KMS-11 (cell line): ENCODE results near the gene THG1L.

Source experiments
- H2AFZ ChIP-seq: fragments of 200-600 bp; sonication (generic); 2 replicates; pipeline ENCODE4 v1.6.1; 2016; ENCODE audit warnings: antibody characterized with exemption, mixed run types, low read depth
- H3K27ac ChIP-seq: fragments of 200-600 bp; sonication (generic); 2 replicates; pipeline ENCODE4 v1.6.1; 2016; ENCODE audit warnings: mild to moderate bottlenecking, mixed run types
- H3K27me3 ChIP-seq: fragments of 200-600 bp; sonication (generic); 2 replicates; pipeline ENCODE4 v1.6.1; 2017; ENCODE audit warnings: mild to moderate bottlenecking, low read depth, mixed run types, moderate library complexity; ENCODE audit not compliant: insufficient read depth
- H3K36me3 ChIP-seq: fragments of 200-600 bp; sonication (generic); 2 replicates; pipeline ENCODE4 v1.6.1; 2017; ENCODE audit warnings: mild to moderate bottlenecking, mixed run types; ENCODE audit not compliant: insufficient read depth
- H3K4me1 ChIP-seq: fragments of 200-600 bp; sonication (generic); 2 replicates; pipeline ENCODE4 v1.6.1; 2016; ENCODE audit warnings: mild to moderate bottlenecking, low read depth, mixed run types; ENCODE audit not compliant: poor library complexity, severe bottlenecking
- H3K4me2 ChIP-seq: fragments of 200-600 bp; sonication (generic); 2 replicates; pipeline ENCODE4 v1.7.0; 2016; ENCODE audit warnings: mild to moderate bottlenecking, mixed run types
- H3K4me3 ChIP-seq: fragments of 200-600 bp; sonication (generic); IDR thresholded peaks from 2 replicates; pipeline ENCODE4 v1.6.1; 2017; ENCODE audit warnings: low read depth, low read length, mixed read lengths; ENCODE audit not compliant: insufficient read depth
- H3K79me2 ChIP-seq: fragments of 200-600 bp; sonication (generic); 2 replicates; pipeline ENCODE4 v1.6.1; 2016; ENCODE audit warnings: low read depth, mixed run types; ENCODE audit not compliant: insufficient read depth
- H3K9ac ChIP-seq: fragments of 200-600 bp; sonication (generic); 2 replicates; pipeline ENCODE4 v1.6.1; 2016; ENCODE audit warnings: mild to moderate bottlenecking, mixed run types
- H4K20me1 ChIP-seq: fragments of 200-600 bp; sonication (generic); 2 replicates; pipeline ENCODE4 v1.6.1; 2016; ENCODE audit warnings: mild to moderate bottlenecking, mixed run types; ENCODE audit not compliant: insufficient read depth
- CTCF ChIP-seq: fragments of 200-600 bp; sonication (generic); conservative IDR thresholded peaks from 2 replicates; pipeline ENCODE4 v1.6.1; 2017; ENCODE audit warnings: low read depth, mild to moderate bottlenecking, antibody characterized with exemption, low read length, moderate library complexity, mixed read lengths

Gene THG1L

GRCh38 chr5:157713830-157714595 lies 17.2 kb upstream of the THG1L start:
- peaks cover 8% of the 10 kb centered on the region for H3K4me1 ChIP-seq
- no peaks in the 10 kb centered on the region for H3K27me3 ChIP-seq
- H4K20me1 ChIP-seq: no peaks in the 10 kb centered on the region
- no peaks in the 10 kb centered on the region for H3K79me2 ChIP-seq
- no peak overlapping the region for H3K4me3 ChIP-seq
- H3K36me3 ChIP-seq: no peaks in the 10 kb centered on the region
- no peak overlapping the region for H3K9ac ChIP-seq
- H2AFZ ChIP-seq: no peak overlapping the region
- H3K27ac ChIP-seq: no peak overlapping the region
- no peak overlapping the region for H3K4me2 ChIP-seq
- TF ChIP-seq CTCF: no peak

GRCh38 chr5:157714596-157714864 lies 16.7 kb upstream of the THG1L start:
- no peak overlapping the region for H3K9ac ChIP-seq
- H3K79me2 ChIP-seq: no peaks in the 10 kb centered on the region
- no peak overlapping the region for H3K4me3 ChIP-seq
- H3K4me1 ChIP-seq: peaks cover 8% of the 10 kb centered on the region
- no peaks in the 10 kb centered on the region for H3K27me3 ChIP-seq
- no peak overlapping the region for H3K27ac ChIP-seq
- H3K36me3 ChIP-seq: no peaks in the 10 kb centered on the region
- no peak overlapping the region for H3K4me2 ChIP-seq
- H4K20me1 ChIP-seq: no peaks in the 10 kb centered on the region
- no peak for TF ChIP-seq CTCF
- H2AFZ ChIP-seq: no peak overlapping the region

GRCh38 chr5:157718519-157718918 lies 12.7 kb upstream of the THG1L start:
- Histone ChIP-seq H3K79me2 (no peaks in the 10 kb centered on the region), H3K36me3 (no peaks in the 10 kb centered on the region), H3K4me1 (peaks cover 8% of the 10 kb centered on the region), H3K27me3 (no peaks in the 10 kb centered on the region), H3K4me3 (no peak overlapping the region), H3K27ac (no peak overlapping the region), H3K9ac (no peak overlapping the region), H4K20me1 (no peaks in the 10 kb centered on the region), H3K4me2 (no peak overlapping the region), H2AFZ (no peak overlapping the region)
- peak; percentile 65 for TF ChIP-seq CTCF

GRCh38 chr5:157719245-157719644 lies 12.0 kb upstream of the THG1L start:
- Histone ChIP-seq H4K20me1 (no peaks in the 10 kb centered on the region), H3K27ac (no peak overlapping the region), H3K4me3 (no peak overlapping the region), H2AFZ (no peak overlapping the region), H3K27me3 (no peaks in the 10 kb centered on the region), H3K4me1 (peaks cover 8% of the 10 kb centered on the region), H3K9ac (no peak overlapping the region), H3K36me3 (no peaks in the 10 kb centered on the region), H3K79me2 (no peaks in the 10 kb centered on the region), H3K4me2 (no peak overlapping the region)
- no peak for TF ChIP-seq CTCF
